UCSD-AML1 (cell line): ENCODE data around the gene BZW2.
"Not testable (repeated sequence)": the region's sequence is repeated elsewhere in the genome, so short reads cannot be mapped to it uniquely, and the experiment has no call there.

Experiments used
- DNase-seq: peaks from one replicate; lab custom pipeline; 2025; ENCODE audit not compliant: unreplicated experiment; lab: John Stamatoyannopoulos, UW

BZW2 gene

DNA sequence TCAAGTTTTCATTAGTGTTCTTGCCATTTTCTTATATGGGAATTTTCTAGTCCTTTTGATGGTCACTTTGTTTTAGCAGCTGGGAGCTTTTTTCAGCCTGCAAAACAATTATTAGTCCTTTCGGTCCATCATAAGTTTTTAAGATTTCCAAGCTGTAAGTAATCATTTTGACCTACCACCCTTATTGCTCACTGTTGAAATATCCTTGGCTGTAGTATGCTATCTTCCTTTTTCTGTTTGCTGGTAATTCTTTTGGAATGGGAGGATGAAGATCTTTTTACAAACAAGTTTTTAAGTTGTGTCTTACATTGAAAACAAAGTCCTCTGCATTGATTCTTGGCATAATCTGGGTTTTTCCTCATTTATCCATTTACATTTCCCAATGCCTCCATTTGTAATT lies 24.0 kb downstream of the BZW2 start:
- DNase-seq: no peak

DNA sequence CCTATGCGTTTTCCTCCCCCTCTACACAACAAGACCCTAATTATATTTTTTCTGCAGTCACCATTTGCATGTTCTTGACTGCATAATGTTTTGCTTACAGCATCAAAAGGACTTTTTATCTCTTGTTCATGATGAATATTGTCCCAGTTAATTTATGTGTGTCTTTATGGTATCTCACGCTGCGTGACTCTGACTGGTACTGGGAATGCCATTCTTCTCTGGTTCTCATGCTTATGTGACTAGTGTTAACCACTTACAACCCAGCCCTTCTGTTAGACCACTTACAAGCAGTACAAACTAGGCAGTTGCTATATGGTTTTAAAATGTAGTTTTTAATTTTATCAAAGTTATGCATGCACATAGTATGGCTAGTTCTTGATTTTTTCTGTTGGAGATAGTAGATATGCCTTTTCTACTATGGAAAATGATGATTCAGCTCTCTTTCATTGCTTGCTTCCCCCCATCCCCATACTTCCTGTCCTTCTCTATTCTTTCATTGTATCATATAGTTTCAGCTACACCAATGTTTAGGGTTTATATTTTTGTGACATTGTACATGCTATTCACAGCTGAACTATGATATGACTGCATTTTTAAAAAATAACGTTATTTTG lies 24.9 kb downstream of the BZW2 start:
- no peak for DNase-seq

DNA sequence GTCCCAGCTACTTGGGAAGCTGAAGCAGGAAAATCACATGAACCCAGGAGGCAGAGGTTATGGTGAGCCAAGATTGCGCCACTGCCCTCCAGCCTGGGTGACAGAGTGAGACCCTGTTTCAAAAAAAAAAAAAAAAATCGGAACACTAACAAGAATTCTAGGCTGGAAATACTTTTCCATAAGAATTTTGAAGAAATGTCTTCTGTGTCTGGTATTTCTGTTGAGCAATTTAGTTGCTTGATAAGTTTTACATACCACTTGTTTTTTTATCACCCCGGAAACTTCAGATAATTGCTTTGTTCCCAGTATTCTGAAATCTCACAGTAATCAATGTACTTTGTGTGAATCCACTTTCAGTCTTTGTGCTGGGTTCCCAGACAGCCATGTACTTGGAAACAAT lies 25.8 kb downstream of the BZW2 start:
- no peak for DNase-seq

GRCh38 chr7:16675277-16675676 lies 29.3 kb downstream of the BZW2 start:
- DNase-seq: no peak

GRCh38 chr7:16677978-16678494 lies 32.1 kb downstream of the BZW2 start:
- DNase-seq: no peak

DNA sequence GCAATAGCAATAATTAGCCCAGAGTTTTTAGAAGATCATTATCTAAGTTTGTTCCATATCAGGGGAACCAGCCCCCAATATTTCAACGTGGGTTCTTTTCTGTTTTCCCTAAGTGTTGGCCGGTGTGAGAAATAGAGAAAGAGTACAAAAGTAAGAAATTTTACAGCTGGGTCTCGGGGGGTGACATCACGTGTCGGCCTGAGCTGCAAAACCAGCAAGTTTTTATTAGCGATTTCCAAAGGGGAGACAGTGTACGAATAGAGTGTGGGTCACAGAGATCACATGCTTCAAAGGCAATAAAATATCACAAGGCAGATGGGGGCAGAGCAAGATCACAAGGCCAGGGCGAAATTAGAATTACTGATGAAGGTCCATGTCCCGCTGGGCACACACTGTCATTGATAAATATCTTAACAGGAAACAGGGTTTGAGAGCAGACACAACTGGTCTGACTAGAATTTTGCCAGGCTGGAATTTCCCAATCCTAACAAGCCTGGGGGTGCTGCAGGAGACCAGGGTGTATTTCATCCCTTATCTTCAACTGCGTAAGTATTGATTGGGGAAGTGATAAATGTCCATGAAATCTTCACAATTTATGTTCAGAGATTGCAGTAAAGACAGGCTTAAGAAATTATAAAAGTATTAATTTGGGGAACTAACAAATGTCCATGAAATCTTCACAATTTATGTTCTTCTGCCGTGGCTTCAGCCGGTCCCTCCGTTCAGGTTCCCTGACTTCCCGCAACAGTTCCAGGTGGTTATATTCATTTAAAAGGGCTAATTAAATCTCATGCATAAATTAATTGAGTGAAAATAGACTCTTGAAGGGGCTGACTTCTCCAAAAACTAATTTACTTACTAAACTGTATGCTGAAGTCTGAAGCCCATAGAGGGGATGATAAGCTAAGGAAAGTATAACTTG lies 32.9 kb downstream of the BZW2 start:
- not testable (repeated sequence) for DNase-seq

GRCh38 chr7:16684935-16685334 lies 39.0 kb downstream of the BZW2 start:
- DNase-seq: no peak

DNA sequence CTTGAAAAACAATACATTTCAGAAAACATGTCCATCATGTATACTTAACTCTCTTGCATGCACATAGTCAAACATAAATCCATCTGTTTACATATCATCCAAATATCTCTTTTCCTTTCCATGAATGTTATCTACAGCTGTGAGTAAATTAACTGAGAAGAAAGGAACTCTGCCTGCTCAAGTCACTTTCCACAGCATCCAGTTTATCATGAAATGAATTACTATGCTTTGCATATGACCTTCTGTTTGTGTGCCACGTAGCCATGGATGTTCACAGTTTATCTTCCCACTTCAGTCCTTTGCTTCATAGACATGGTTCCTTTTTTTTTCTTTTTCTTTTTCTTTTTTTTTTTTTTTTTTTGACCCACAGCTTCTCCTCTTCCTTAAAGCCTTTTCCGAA lies 39.6 kb downstream of the BZW2 start:
- no peak for DNase-seq

DNA sequence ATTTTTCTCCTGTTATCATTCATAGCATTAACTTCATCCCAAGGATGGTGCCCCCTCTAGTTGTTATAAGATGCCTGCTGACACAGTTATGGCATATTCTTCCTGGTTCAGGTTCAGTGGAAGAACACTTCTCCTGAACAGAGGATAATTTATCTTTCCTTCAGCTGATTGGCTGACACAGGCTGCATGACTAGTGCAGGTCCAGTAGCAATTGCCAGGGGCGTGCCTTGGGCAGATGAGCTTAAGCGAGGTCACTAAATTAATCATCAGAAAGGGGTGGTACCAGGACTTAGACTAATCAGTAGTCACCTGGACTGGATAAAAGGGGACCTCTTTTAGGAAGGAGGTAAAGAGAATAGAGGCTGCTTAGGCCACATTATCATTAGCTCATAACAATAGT lies 42.3 kb downstream of the BZW2 start:
- no peak for DNase-seq

DNA sequence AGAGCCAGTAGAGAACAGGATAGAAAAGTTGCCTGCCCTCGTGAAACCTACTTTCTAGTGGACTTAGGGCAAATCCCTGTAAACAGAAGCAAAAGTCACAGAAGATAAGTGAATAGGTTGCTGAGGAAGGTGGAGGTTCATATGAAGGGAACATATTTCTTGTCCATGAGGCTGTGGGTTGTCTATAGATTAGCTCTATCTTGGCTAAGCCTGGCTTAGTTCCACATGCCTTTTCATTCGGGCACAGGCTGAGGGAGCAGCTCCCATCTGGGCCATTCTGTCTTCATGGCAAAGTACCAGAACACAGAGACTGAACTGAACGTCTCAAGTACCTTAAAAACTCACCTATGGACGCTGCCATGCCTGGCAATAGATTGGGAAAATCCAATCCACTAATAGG lies 45.3 kb downstream of the BZW2 start:
- DNase-seq: no peak

- no peak for DNase-seq
Measured at GRCh38 chr7:16693601-16694318, 47.8 kb downstream of the BZW2 start.

DNA sequence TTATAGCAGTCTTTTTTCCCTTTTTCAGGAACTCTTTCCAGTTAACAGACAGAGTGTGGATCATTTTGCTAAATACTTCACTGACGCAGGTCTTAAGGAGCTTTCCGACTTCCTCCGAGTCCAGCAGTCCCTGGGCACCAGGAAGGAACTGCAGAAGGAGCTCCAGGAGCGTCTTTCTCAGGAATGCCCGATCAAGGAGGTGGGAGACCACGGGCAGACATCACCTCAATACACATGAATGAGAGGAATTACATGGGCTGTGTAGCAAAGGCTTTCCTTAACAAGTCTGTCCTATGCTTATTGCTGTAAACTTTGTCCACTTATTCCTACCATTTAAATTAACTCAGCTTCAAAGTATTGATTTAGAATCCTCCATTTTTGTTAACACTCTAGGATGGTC lies 48.8 kb downstream of the BZW2 start:
- no peak for DNase-seq

- peak; percentile 4 for DNase-seq
Measured at GRCh38 chr7:16695621-16696237, 49.7 kb downstream of the BZW2 start.

DNA sequence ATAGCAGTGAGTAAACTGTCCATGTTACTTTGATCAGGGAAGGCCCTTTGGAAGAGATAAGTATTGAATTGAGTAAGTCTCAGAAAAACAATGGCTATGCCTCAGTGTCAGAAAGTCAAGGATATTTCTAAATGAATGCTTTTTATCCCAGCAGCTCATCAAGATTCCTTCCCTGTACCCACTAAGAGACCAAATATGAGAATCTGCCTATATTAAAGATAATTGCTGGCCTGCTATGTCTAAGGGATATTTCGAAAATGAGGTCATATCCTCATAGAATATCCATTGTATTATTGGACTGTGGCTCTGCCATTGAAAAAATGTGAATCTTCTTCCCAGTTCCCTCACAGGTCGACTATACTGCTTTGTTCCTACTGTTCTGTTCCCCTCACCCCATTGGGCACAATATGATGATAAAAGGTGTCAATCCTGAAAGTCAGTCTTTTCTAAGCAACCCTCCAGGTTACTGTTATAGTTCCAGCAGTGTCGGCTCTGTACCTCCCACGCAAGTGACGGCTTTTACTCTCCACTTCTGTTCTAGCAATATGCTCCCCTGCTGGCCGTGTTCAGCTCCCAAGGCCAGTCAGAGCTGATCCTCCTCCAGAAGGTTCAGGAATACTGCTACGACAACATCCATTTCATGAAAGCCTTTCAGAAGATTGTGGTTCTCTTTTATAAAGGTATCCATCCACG lies 51.7 kb downstream of the BZW2 start:
- DNase-seq: no peak

GRCh38 chr7:16698200-16698905 lies 52.4 kb downstream of the BZW2 start:
- DNase-seq: no peak

DNA sequence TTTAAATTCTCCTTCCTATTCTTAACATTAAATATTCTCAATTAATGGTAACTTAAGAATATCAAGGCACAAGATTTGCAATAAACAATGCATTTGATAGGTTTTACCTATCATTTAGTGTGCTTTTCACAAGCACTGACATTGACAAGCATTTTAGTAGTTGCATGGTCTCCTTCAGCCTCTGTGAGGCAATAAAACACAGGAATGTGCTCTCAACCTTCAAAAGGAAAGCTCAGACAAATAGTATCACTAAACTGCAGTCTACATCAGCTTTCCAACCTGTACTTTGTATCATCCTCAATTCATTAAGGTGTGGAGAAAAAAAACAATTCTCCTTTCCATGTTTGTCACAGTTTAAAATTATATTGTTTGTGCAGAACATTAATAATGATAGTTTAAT lies 56.5 kb downstream of the BZW2 start:
- DNase-seq: no peak

- no peak for DNase-seq
Measured at GRCh38 chr7:16708511-16708910, 62.5 kb downstream of the BZW2 start.

DNA sequence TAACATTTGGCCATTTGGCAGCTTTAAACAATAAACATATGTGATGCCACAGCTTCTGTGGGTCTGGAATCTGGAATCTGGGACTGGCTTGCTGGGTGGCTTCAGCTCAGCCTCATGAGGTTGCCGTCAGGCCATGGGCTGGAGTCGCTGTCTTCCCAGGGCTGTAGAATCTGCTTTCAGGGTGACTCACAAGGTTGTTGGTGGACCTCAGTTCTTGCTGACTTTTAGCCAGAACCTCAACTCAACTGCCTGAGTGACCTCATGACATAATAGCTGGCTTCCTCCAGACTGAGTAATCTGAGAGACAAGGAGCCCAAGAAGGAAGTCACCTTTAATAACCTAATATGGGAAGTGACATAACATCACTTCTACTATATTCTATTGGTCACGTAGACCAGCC lies 63.0 kb downstream of the BZW2 start:
- peak; percentile 4 for DNase-seq

DNA sequence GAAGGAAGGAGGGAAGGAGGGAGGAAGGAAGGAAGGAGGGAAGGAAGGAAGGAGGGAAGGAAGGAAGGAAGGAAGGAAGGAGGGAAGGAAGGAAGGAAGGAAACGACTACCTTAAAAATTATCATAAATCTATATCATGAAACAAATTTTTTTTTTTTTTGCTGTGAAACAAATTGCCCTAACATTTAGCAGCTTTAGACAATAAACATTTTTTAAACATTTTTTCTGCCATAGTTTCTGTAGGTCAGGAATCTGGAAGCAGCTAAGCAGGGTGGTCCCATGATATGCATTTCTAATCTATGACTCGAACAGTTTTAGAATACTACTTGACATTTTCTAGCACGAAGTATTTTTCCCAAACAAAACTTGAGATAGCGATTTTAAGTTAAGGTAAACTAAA lies 64.7 kb downstream of the BZW2 start:
- DNase-seq: no peak

DNA sequence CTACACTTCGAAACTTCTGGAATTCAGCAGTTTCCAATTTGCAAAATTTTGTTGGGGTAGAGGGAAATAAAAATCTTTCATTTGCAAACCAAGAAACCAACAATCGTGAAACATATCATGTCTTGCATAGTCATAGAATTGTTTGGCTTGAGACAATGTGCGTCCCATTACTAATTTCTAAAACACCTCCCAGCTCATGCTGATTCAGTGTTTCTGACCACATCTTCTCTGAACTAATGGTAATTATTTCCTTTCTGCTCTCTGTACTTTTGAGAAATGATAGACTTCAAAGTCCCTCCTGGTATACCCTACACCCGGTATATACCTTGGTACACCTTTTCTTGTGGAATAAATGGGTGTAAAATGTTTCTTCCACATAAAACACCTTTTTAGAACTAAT lies 65.7 kb downstream of the BZW2 start:
- DNase-seq: no peak
